Measurements from ENCODE around the gene PRDM10. TPM values are rescaled to one million over a fixed set of nuclear protein-coding genes. Genes with fewer than 3 reads are reported as not detected.
"Not testable (repeated sequence)": the region's sequence is repeated elsewhere in the genome, so short reads cannot be mapped to it uniquely, and the experiment has no call there.

The PRDM10 gene
- total RNA-seq, 1 donor from 2014 or later, result 13.6 TPM

DNA sequence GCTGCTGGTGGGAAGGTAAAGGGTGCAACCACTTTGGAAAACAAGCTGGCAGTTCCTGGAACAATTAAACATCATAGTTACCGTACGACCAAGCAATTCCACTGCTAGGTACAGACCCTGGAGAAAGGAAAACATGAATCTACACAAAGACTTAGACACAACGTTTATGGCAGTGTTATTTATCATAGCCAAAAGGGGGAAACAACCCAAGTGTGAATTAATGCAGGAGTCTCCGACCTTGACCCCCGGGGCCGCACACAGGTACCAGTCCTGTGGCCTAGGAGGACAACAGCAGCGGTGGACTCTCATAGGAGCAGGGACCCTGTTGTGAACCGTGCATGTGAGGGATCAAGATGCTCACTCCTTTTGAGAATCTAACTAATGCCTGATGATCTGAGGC, 22.5 kb downstream of the PRDM10 start:
- H3K27ac Mint-ChIP-seq, result no peak overlapping the region
- H3K9me3 Mint-ChIP-seq, result no peaks in the 10 kb centered on the region
- peaks cover 3% of the 10 kb centered on the region for H3K36me3 Mint-ChIP-seq (ENCODE audit: low read depth)
- no peak for DNase-seq (ENCODE audit: low spot score)
- intact Hi-C loops (cut with micrococcal nuclease), result no loop called here
- H3K4me1 Mint-ChIP-seq (ENCODE audit: low read depth), result no peaks in the 10 kb centered on the region
- H3K27me3 Mint-ChIP-seq (ENCODE audit: insufficient read depth), result no peaks in the 10 kb centered on the region
- no peak overlapping the region for H3K4me3 Mint-ChIP-seq

DNA sequence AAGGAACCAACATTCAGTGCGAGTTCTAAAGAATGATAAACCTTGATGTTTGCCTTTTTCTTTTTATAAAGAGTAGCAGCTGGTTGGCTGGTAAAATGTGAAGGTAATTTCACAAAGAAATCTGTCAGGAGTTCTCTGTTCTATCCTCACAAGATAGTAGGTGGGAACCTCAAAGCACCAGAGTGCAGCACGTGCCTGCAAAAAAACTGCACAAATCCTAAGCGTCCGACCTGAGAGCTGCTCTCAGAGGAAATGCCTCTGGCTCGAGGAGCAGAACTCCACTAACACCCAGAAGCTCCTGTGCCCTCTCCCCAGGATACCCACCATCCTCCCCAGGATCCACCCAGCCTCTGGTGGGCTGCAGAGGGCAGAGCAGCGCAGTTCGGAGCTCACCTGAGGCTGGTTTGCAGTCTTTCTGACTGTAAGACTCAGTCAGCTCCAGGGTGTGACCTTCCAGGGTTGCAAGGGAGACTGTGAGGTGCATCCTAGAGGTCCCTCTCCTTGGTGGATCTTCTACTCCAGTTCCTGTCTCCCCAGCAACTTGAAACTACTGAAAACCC, 23.5 kb downstream of the PRDM10 start:
- no peak overlapping the region for H3K4me3 Mint-ChIP-seq
- no peak overlapping the region for H3K27ac Mint-ChIP-seq
- no peak for DNase-seq (ENCODE audit: low spot score)
- H3K4me1 Mint-ChIP-seq (ENCODE audit: low read depth), result no peaks in the 10 kb centered on the region
- intact Hi-C loops (cut with micrococcal nuclease), result no loop called here
- H3K27me3 Mint-ChIP-seq (ENCODE audit: insufficient read depth), result no peaks in the 10 kb centered on the region
- H3K9me3 Mint-ChIP-seq, result no peaks in the 10 kb centered on the region
- peaks cover 3% of the 10 kb centered on the region for H3K36me3 Mint-ChIP-seq (ENCODE audit: low read depth)

DNA sequence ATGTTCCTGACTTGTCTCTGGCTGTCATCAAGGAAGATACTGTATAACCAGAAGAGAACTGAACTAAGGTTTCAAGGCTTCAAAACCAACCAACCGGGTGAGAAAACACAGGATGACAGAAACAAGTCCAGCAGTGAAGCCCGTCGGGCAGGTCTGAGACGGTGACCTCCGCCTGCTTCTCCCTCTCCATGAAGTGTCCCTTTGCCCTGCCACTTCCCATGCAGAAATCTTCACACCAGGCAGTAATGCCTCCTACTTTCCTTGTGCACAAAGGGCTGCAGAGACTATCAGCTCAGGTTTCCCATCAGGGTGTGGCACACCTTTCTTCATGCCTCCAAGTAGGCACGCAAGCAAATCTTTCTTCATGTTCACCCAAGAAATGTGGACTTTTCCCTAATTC, 24.2 kb downstream of the PRDM10 start:
- H3K27ac Mint-ChIP-seq, result no peak overlapping the region
- no peaks in the 10 kb centered on the region for H3K27me3 Mint-ChIP-seq (ENCODE audit: insufficient read depth)
- H3K4me3 Mint-ChIP-seq, result no peak overlapping the region
- intact Hi-C loops (cut with micrococcal nuclease), result no loop called here
- DNase-seq (ENCODE audit: low spot score), result no peak
- H3K36me3 Mint-ChIP-seq (ENCODE audit: low read depth), result peaks cover 3% of the 10 kb centered on the region
- no peaks in the 10 kb centered on the region for H3K9me3 Mint-ChIP-seq
- no peaks in the 10 kb centered on the region for H3K4me1 Mint-ChIP-seq (ENCODE audit: low read depth)

DNA sequence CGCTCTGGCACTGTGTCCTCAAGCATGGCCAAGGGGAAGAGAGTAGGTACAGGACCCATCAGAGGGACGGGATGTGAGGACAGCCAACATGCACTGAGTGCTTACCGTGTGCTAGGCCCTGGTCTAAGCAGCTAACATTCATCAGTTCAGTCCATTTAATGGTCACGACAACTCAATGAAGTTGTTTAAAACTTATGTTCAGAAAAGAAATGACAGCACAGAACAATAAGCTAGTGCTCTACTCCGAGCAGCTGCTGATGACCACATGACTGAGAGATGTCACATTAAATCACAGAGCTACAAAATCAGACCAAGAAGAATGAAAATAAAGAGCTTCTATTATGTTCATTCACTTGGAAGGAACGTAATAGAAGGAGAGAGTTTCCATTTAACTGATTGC, 26.3 kb downstream of the PRDM10 start:
- H3K36me3 Mint-ChIP-seq (ENCODE audit: low read depth), result peaks cover 3% of the 10 kb centered on the region
- intact Hi-C loops (cut with micrococcal nuclease), result no loop called here
- no peak overlapping the region for H3K4me3 Mint-ChIP-seq
- no peaks in the 10 kb centered on the region for H3K27me3 Mint-ChIP-seq (ENCODE audit: insufficient read depth)
- no peaks in the 10 kb centered on the region for H3K4me1 Mint-ChIP-seq (ENCODE audit: low read depth)
- H3K9me3 Mint-ChIP-seq, result no peaks in the 10 kb centered on the region
- no peak for DNase-seq (ENCODE audit: low spot score)
- H3K27ac Mint-ChIP-seq, result no peak overlapping the region

DNA sequence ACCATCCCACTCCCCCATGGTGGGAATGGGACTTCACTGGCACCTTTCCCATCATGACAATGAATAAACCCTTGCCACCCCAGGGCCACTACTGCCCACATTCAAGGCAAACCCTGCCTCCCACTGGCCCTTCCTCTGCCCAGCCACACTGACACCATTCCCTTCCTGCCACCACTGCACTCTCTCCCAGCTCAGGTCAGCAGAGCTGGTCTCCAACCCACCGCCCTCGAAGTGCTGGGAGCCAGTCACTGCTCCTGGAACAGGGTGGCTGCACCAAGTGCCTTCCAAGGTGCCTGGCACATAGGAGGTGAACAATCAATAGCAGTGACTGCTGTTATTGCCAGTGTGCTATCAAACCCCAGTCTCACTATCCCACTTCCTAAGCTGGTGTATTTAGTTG, 27.1 kb downstream of the PRDM10 start:
- H3K4me1 Mint-ChIP-seq (ENCODE audit: low read depth), result no peaks in the 10 kb centered on the region
- intact Hi-C loops (cut with micrococcal nuclease), result no loop called here
- no peaks in the 10 kb centered on the region for H3K9me3 Mint-ChIP-seq
- H3K4me3 Mint-ChIP-seq, result no peak overlapping the region
- no peaks in the 10 kb centered on the region for H3K27me3 Mint-ChIP-seq (ENCODE audit: insufficient read depth)
- H3K27ac Mint-ChIP-seq, result no peak overlapping the region
- no peak for DNase-seq (ENCODE audit: low spot score)
- peaks cover 3% of the 10 kb centered on the region for H3K36me3 Mint-ChIP-seq (ENCODE audit: low read depth)

DNA sequence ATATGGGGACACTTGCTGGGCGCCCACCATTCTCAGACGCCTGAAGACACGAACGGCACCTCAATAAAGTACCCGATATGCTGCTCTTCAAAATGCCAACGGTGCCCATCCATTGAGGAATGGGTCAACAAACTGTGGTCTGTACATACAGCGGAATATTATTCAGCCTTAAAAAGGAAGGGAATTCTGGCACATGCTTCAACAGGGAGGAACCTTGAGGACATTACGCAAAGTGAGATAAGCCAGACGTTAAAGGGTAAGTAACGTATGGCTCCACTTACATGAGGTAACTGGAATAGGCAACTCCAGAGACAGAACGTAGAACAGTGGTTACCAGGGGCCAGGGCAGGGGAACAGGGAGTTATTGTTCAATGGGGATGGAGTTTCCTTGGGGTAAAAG, 28.0 kb downstream of the PRDM10 start:
- H3K4me3 Mint-ChIP-seq, result no peak overlapping the region
- intact Hi-C loops (cut with micrococcal nuclease), result no loop called here
- DNase-seq (ENCODE audit: low spot score), result no peak
- peaks cover 3% of the 10 kb centered on the region for H3K36me3 Mint-ChIP-seq (ENCODE audit: low read depth)
- no peak overlapping the region for H3K27ac Mint-ChIP-seq
- no peaks in the 10 kb centered on the region for H3K27me3 Mint-ChIP-seq (ENCODE audit: insufficient read depth)
- no peaks in the 10 kb centered on the region for H3K4me1 Mint-ChIP-seq (ENCODE audit: low read depth)
- H3K9me3 Mint-ChIP-seq, result no peaks in the 10 kb centered on the region

DNA sequence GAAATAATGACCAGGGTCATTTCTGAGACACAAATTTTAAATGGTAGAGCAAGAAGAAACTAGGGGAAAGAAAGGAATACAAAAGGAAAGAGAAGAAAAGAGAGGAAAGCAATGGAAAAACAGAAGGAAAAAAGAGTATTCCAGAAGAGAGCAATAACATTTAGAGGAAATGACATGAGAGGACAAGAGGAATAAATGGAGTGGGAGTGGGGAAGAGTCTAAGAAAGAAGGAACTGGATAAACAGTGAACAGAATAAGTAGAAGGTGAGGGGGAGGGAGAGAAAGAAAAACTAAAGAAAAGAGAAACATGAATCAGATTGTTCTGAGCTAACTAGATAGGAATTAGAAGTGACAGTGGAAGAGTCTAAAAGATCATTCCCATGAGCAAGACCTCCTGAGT, 28.4 kb downstream of the PRDM10 start:
- no peak overlapping the region for H3K27ac Mint-ChIP-seq
- H3K9me3 Mint-ChIP-seq, result no peaks in the 10 kb centered on the region
- no peak overlapping the region for H3K4me3 Mint-ChIP-seq
- peaks cover 3% of the 10 kb centered on the region for H3K36me3 Mint-ChIP-seq (ENCODE audit: low read depth)
- H3K4me1 Mint-ChIP-seq (ENCODE audit: low read depth), result no peaks in the 10 kb centered on the region
- H3K27me3 Mint-ChIP-seq (ENCODE audit: insufficient read depth), result no peaks in the 10 kb centered on the region
- intact Hi-C loops (cut with micrococcal nuclease), result no loop called here
- DNase-seq (ENCODE audit: low spot score), result no peak

DNA sequence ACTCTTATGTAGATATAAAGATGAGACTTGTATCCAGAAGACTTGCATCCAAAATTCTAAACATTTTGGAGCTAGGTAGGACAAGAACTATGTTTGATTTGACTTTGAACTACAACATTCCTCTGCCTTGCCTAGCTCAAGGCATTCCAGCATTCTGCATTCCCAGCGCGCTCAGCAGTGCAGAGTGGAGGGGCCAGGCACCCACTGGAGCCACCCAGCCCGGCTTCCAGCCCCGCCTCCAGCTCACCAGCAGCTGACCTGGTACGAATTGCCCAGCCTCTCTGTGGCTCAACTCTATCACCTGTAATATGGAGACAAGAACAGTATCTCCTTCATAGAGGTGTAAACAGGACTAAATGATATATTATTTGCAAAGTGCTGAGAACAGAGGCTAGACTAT, 28.8 kb downstream of the PRDM10 start:
- DNase-seq (ENCODE audit: low spot score), result no peak
- intact Hi-C loops (cut with micrococcal nuclease), result no loop called here
- Mint-ChIP-seq H3K36me3 (ENCODE audit: low read depth) (peaks cover 3% of the 10 kb centered on the region), H3K9me3 (no peaks in the 10 kb centered on the region), H3K4me3 (no peak overlapping the region), H3K27me3 (ENCODE audit: insufficient read depth) (no peaks in the 10 kb centered on the region), H3K4me1 (ENCODE audit: low read depth) (no peaks in the 10 kb centered on the region), H3K27ac (no peak overlapping the region)

DNA sequence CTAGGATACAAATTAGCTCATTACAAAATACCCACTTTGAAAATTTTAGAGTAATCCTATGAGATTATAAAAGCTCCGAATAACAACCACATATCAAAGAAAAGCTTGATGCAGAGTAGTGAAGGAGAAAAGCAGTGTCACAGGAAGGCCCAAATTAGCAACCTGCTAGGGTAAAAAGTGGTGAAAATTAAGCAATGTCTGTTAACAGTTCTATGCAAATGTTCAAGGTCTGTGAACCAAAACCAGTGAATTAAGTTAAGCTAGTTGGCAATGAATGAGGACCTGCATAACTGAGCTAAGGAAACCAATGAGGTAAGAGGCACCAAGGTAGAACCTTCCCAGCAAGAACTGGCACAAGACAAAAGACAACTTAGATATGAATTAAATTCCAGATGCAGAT, 29.6 kb downstream of the PRDM10 start:
- H3K4me3 Mint-ChIP-seq, result no peak overlapping the region
- H3K27me3 Mint-ChIP-seq (ENCODE audit: insufficient read depth), result no peaks in the 10 kb centered on the region
- DNase-seq (ENCODE audit: low spot score), result no peak
- no peaks in the 10 kb centered on the region for H3K36me3 Mint-ChIP-seq (ENCODE audit: low read depth)
- H3K9me3 Mint-ChIP-seq, result no peaks in the 10 kb centered on the region
- H3K4me1 Mint-ChIP-seq (ENCODE audit: low read depth), result peaks cover 2% of the 10 kb centered on the region
- no peak overlapping the region for H3K27ac Mint-ChIP-seq
- intact Hi-C loops (cut with micrococcal nuclease), result no loop called here

DNA sequence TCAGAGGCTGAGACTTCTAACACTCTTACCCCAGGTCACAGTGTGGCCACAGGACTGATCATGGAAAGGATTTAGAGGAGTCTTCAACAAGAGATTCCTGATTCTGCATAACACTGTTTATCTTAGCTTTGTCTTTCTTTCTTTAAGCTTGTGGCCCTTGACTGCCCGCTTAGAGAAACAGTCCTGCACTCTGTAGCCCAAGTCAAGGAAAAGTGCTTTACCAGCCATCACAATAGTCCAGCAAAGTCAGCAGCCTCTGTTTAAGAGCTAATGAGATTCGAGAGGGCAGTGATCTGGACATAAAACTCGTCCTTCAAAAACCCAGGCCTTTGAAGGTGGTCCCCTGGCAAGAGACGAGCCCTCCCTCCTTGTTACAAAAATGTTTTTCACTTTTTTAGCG, 30.0 kb downstream of the PRDM10 start:
- Mint-ChIP-seq H3K4me3 (no peak overlapping the region), H3K9me3 (no peaks in the 10 kb centered on the region), H3K27ac (no peak overlapping the region), H3K27me3 (ENCODE audit: insufficient read depth) (no peaks in the 10 kb centered on the region), H3K4me1 (ENCODE audit: low read depth) (peaks cover 5% of the 10 kb centered on the region), H3K36me3 (ENCODE audit: low read depth) (no peaks in the 10 kb centered on the region)
- no peak for DNase-seq (ENCODE audit: low spot score)
- intact Hi-C loops (cut with micrococcal nuclease), result no loop called here

DNA sequence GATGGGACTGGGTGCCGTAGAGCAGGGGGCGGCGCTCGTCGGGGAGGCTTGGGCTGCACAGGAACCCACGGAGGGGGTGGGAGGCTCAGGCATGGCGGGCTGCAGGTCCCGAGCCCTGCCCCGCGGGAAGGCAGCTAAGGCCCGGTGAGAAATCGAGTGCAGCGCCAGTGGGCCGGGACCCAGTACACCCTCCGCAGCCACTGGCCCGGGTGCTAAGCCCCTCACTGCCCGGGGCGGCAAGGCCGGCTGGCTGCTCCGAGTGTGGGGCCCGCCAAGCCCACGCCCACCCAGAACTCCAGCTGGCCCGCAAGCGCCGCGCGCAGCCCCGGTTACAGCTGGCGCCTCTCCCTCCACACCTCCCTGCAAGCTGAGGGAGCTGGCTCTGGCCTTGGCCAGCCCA, 30.8 kb downstream of the PRDM10 start:
- H3K27ac Mint-ChIP-seq; DNase-seq (ENCODE audit: low spot score); H3K4me3 Mint-ChIP-seq; H3K4me1 Mint-ChIP-seq (ENCODE audit: low read depth); intact Hi-C loops (cut with micrococcal nuclease); H3K9me3 Mint-ChIP-seq; H3K36me3 Mint-ChIP-seq (ENCODE audit: low read depth); H3K27me3 Mint-ChIP-seq (ENCODE audit: insufficient read depth): not testable (repeated sequence)

DNA sequence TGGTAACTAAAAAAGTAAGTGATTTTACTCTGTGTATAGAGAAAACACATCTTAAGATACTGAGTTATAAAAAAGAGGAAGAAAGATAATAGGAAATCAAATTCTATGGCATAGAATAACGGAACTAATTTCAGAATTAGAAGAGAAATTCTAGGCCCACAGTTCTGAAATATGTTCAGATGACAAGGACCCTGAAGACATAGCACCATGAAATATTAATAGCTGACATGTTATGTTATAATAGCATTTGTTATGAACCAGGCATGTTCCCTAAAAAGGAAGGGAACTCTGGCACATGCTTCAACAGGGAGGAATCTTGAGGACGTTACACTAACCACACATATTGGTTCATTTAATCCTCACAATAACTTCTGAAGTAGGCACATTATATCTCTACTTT, 32.7 kb downstream of the PRDM10 start:
- DNase-seq (ENCODE audit: low spot score), result no peak
- H3K27ac Mint-ChIP-seq, result no peak overlapping the region
- intact Hi-C loops (cut with micrococcal nuclease), result no loop called here

DNA sequence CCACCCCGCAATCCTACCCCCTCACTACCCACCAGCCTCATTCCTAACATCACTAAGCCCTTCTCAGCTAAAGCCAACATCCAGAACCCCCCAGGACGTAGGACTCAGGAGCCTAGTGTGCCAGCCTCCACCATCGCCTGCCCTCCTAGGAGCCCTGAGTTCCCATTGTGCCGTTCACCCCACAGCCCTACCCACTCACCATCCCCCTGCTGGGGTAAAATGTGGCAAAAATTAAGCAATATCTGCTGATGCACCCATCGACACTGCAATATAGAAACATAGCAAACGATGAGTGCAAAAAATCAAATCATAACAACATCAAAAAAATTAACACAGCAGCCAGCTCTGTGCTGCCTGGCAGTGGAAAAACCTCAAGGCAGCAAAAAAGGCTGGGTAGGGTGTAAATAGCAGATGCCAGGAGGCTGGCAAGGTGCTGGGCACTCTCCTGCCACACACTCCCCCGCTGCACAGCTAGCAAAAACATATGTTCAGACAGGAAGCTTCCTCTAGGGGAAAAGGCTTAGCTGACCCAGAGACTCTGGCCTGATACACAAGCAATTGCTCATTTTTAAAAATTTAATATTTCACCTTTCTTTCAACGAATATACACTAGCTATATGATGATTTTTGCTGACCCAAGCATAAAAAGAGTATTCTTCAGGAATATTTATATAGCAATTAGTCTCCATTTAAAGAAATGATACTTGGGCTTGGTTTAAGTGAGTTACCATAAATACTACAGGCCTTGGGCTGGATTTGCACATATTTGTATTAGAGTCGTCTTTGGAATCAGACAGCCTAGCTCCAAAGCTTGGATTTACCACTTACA, 33.8 kb downstream of the PRDM10 start:
- peaks cover 3% of the 10 kb centered on the region for H3K36me3 Mint-ChIP-seq (ENCODE audit: low read depth)
- no peak overlapping the region for H3K4me3 Mint-ChIP-seq
- DNase-seq (ENCODE audit: low spot score), result no peak
- H3K9me3 Mint-ChIP-seq, result no peaks in the 10 kb centered on the region
- intact Hi-C loops (cut with micrococcal nuclease), result no loop called here
- H3K4me1 Mint-ChIP-seq (ENCODE audit: low read depth), result peaks cover 15% of the 10 kb centered on the region
- no peaks in the 10 kb centered on the region for H3K27me3 Mint-ChIP-seq (ENCODE audit: insufficient read depth)
- H3K27ac Mint-ChIP-seq, result no peak overlapping the region

More for the DNA sequence above, 32.7 kb downstream of the PRDM10 start:
- Mint-ChIP-seq H3K4me3 (no peak overlapping the region), H3K27me3 (ENCODE audit: insufficient read depth) (no peaks in the 10 kb centered on the region), H3K9me3 (no peaks in the 10 kb centered on the region), H3K36me3 (ENCODE audit: low read depth) (peaks cover 3% of the 10 kb centered on the region), H3K4me1 (ENCODE audit: low read depth) (peaks cover 15% of the 10 kb centered on the region)

DNA sequence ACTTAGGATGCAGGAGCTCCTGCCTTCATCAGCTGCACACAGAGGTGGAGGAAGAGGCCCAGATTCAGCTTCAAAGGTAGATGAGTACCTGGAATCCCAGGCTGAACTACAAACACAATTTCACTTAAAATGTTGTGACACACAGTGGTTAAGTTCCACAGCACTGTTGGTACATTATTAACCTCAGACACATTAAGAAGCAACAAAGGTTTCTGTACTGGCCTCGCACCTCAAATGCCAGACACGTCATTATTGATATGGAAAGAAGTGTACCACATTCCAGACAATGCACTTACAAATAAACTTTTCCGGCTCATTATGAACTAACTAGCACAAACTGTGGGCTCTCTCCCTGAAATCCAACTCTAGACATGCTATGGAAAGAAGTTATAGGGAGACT, 34.6 kb downstream of the PRDM10 start:
- intact Hi-C loops (cut with micrococcal nuclease), result no loop called here
- no peak for DNase-seq (ENCODE audit: low spot score)
- no peak overlapping the region for H3K27ac Mint-ChIP-seq
- no peak overlapping the region for H3K4me3 Mint-ChIP-seq
- peaks cover 15% of the 10 kb centered on the region for H3K4me1 Mint-ChIP-seq (ENCODE audit: low read depth)
- no peaks in the 10 kb centered on the region for H3K27me3 Mint-ChIP-seq (ENCODE audit: insufficient read depth)
- no peaks in the 10 kb centered on the region for H3K9me3 Mint-ChIP-seq
- peaks cover 3% of the 10 kb centered on the region for H3K36me3 Mint-ChIP-seq (ENCODE audit: low read depth)
